A673 (cell line): ENCODE results near the gene ANKLE1.

ENCODE experiments used
- EZH2 ChIP-seq: fragments of 200-600 bp; sonication (generic); IDR thresholded peaks from 2 replicates; pipeline ENCODE4 v1.6.1; 2017; ENCODE audit warnings: borderline replicate concordance, low read depth, mild to moderate bottlenecking, mixed read lengths, antibody characterized with exemption, low read length; ENCODE audit not compliant: poor library complexity, severe bottlenecking
- TF ChIP-seq, protein P1 (sequence below): fragments of 300-800, 200-600 bp; sonication (generic); conservative IDR thresholded peaks from 2 replicates; pipeline ENCODE4 v1.5.1; 2017; ENCODE audit warnings: low read depth, mild to moderate bottlenecking, antibody characterized with exemption, low read length, moderate library complexity, mixed read lengths

DNA sequence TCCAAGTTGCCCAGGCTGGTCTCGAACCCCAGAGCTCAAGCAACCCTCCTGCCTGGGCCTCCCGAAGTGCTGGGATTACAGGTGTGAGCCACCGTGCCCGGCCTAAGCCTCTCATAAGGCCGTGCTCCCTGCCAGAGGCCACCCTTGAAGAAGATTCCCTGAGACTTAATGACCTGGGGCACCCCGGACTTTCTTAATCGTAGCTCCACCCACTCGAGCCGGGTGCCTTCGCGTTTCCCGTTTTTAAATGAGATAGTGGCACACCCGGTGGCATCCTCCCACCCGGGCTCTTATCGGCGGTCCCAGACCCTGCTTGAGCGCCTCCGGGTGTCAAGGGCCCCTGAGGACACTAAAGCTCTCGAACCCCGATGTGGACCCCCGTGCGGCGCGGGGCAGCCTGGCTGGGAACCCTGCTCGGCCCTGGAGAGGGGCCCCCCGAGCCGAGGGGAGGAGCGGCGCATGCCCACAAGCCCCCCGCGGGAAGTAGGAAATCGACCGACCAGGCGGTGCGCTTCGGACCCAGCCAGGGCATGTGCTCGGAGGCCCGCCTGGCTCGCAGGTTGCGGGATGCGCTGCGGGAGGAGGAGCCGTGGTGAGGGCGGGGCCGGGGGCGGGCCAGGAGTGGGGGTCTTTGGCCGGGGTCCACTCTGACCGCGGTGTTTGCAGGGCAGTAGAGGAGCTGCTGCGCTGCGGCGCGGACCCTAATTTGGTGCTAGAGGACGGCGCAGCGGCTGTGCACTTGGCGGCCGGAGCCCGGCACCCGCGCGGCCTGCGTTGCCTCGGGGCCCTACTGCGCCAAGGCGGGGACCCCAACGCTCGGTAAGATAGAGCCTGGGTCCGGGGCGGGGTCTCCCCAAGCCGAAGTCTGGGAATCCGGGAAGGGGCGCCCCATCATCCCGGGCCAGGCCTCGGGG is at the start of gene ANKLE1:
- TF ChIP-seq, protein P1, sequence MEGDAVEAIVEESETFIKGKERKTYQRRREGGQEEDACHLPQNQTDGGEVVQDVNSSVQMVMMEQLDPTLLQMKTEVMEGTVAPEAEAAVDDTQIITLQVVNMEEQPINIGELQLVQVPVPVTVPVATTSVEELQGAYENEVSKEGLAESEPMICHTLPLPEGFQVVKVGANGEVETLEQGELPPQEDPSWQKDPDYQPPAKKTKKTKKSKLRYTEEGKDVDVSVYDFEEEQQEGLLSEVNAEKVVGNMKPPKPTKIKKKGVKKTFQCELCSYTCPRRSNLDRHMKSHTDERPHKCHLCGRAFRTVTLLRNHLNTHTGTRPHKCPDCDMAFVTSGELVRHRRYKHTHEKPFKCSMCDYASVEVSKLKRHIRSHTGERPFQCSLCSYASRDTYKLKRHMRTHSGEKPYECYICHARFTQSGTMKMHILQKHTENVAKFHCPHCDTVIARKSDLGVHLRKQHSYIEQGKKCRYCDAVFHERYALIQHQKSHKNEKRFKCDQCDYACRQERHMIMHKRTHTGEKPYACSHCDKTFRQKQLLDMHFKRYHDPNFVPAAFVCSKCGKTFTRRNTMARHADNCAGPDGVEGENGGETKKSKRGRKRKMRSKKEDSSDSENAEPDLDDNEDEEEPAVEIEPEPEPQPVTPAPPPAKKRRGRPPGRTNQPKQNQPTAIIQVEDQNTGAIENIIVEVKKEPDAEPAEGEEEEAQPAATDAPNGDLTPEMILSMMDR, result no peak
- no peak for TF ChIP-seq EZH2
